IMR-90 (cell line): Measurements from ENCODE around the gene SMIM14. TPM values are rescaled to one million over a fixed set of nuclear protein-coding genes. Genes with fewer than 3 reads are reported as not detected.

Source experiments
- ATAC-seq: fragments of 200-7000 bp; cut with Tn5 transposase; 2 replicates; pipeline ENCODE4 v1.9.1; 2020; ENCODE audit warnings: low read depth, mild to moderate bottlenecking, moderate library complexity
- BruUV-seq: library from RNA; stranded (reverse); fragments of 400-500 nt; replicated peaks from 2 replicates; lab custom pipeline; 2021; lab: Mats Ljungman, UMichigan
- CTCF ChIA-PET: fragments of 300-600 bp; formaldehyde crosslinking; extraction: SDS; loops from one replicate; lab custom pipeline; 2021; ENCODE audit warnings: antibody characterized with exemption; lab: Yijun Ruan, JAX
- POLR2A ChIA-PET: fragments of 300-600 bp; sonication (Branson Sonifier 250); formaldehyde crosslinking; loops from one replicate; lab custom pipeline; 2022; ENCODE audit warnings: antibody characterized with exemption; ENCODE audit not compliant: unreplicated experiment; lab: Charles Lee
- DNase-seq: peaks from one replicate; pipeline ENCODE4 v3.0.0; 2013
- H2AFZ ChIP-seq: replicated peaks from 2 replicates; pipeline ENCODE3; 2013; ENCODE audit warnings: low read length, mild to moderate bottlenecking; ENCODE audit not compliant: poor library complexity
- H2AK5ac ChIP-seq: 2 replicates; pipeline ENCODE4 v1.6.1; 2013; ENCODE audit warnings: low read depth, low read length, inconsistent platforms
- H2AK9ac ChIP-seq: replicated peaks from 2 replicates; pipeline ENCODE3; 2013; ENCODE audit warnings: mild to moderate bottlenecking, low read depth, low read length, moderate library complexity; ENCODE audit not compliant: poor library complexity
- H2BK120ac ChIP-seq: 2 replicates; pipeline ENCODE4 v1.6.1; 2013; ENCODE audit warnings: low read depth, low read length, inconsistent platforms
- H2BK15ac ChIP-seq: 3 replicates; pipeline ENCODE4 v1.6.1; 2013; ENCODE audit warnings: low read depth, low read length, inconsistent platforms
- H2BK20ac ChIP-seq: 2 replicates; pipeline ENCODE4 v1.6.1; 2013; ENCODE audit warnings: low read depth, mild to moderate bottlenecking, inconsistent platforms, low read length, moderate library complexity
- H2BK5ac ChIP-seq: 2 replicates; pipeline ENCODE4 v1.6.1; 2013; ENCODE audit warnings: mild to moderate bottlenecking, low read depth, low read length, inconsistent platforms; ENCODE audit not compliant: poor library complexity, severe bottlenecking
- H3K14ac ChIP-seq: replicated peaks from 2 replicates; pipeline ENCODE4 v1.6.1; 2013; ENCODE audit warnings: low read depth, low read length, inconsistent platforms
- H3K18ac ChIP-seq: 2 replicates; pipeline ENCODE4 v1.6.1; 2013; ENCODE audit warnings: low read depth, low read length, control low read depth
- H3K23ac ChIP-seq: 2 replicates; pipeline ENCODE4 v1.6.1; 2013; ENCODE audit warnings: low read depth, low read length, inconsistent platforms
- H3K27ac ChIP-seq: 2 replicates; pipeline ENCODE4 v1.5.1; 2013; ENCODE audit warnings: mild to moderate bottlenecking, control low read depth, low read length; ENCODE audit not compliant: insufficient read depth
- H3K27me3 ChIP-seq: 2 replicates; pipeline ENCODE4 v1.6.1; 2013; ENCODE audit warnings: low read length; ENCODE audit not compliant: control insufficient read depth, insufficient read depth
- H3K36me3 ChIP-seq: 2 replicates; pipeline ENCODE4 v1.6.1; 2013; ENCODE audit warnings: low read length, mixed read lengths; ENCODE audit not compliant: control insufficient read depth, insufficient read depth
- H3K4ac ChIP-seq: 2 replicates; pipeline ENCODE4 v1.6.1; 2013; ENCODE audit warnings: low read depth, low read length, inconsistent platforms
- H3K4me1 ChIP-seq: 2 replicates; pipeline ENCODE4 v1.6.1; 2013; ENCODE audit warnings: low read length, mixed read lengths; ENCODE audit not compliant: control insufficient read depth, insufficient read depth
- H3K4me2 ChIP-seq: 2 replicates; pipeline ENCODE4 v1.6.1; 2013; ENCODE audit warnings: low read depth, mild to moderate bottlenecking, control low read depth, low read length, moderate library complexity
- H3K4me3 ChIP-seq: 2 replicates; pipeline ENCODE4 v1.5.1; 2013; ENCODE audit warnings: low read depth, mild to moderate bottlenecking, control low read depth, low read length, moderate library complexity; ENCODE audit not compliant: insufficient read depth
- H3K56ac ChIP-seq: 2 replicates; pipeline ENCODE4 v1.6.1; 2013; ENCODE audit warnings: low read length, inconsistent platforms; ENCODE audit not compliant: insufficient read depth; ENCODE audit errors: extremely low read depth
- H3K79me1 ChIP-seq, 2 experiments: 2 replicates each; pipeline ENCODE4 v1.6.1; 2013; ENCODE audit warnings: low read length in 2 of 2, inconsistent platforms in 1 of 2, low read depth in 1 of 2
- H3K9ac ChIP-seq: 2 replicates; pipeline ENCODE4 v1.6.1; 2013; ENCODE audit warnings: low read depth, low read length, control low read depth
- H3K9me1 ChIP-seq: 2 replicates; pipeline ENCODE4 v1.6.1; 2013; ENCODE audit warnings: low read length, inconsistent platforms; ENCODE audit not compliant: insufficient read depth
- H3K9me3 ChIP-seq: 2 replicates; pipeline ENCODE4 v1.6.1; 2013; ENCODE audit warnings: low read length; ENCODE audit not compliant: control insufficient read depth, insufficient read depth
- H4K20me1 ChIP-seq: 2 replicates; pipeline ENCODE4 v1.6.1; 2013; ENCODE audit warnings: low read length, inconsistent platforms; ENCODE audit not compliant: insufficient read depth
- H4K5ac ChIP-seq: 2 replicates; pipeline ENCODE4 v1.6.1; 2013; ENCODE audit warnings: mild to moderate bottlenecking, low read depth, low read length, control low read depth
- H4K8ac ChIP-seq, 2 experiments: 2 replicates each; pipeline ENCODE4 v1.6.1; 2013; ENCODE audit warnings: low read depth in 2 of 2, low read length in 2 of 2, control low read depth in 1 of 2, inconsistent platforms in 1 of 2
- H4K91ac ChIP-seq: 2 replicates; pipeline ENCODE4 v1.6.1; 2013; ENCODE audit warnings: low read depth, low read length, inconsistent platforms; ENCODE audit not compliant: insufficient read depth
- BHLHE40 ChIP-seq: fragments of 150-350 bp; IDR thresholded peaks from 2 replicates; pipeline ENCODE4 v1.6.1; 2016; ENCODE audit warnings: mild to moderate bottlenecking, low read depth, low read length
- CEBPB ChIP-seq: IDR thresholded peaks from 2 replicates; pipeline ENCODE4 v1.6.1; 2012; ENCODE audit warnings: low read depth, low read length, improper control_type of control experiment
- CHD1 ChIP-seq: IDR thresholded peaks from 2 replicates; pipeline ENCODE4 v1.6.1; 2012; ENCODE audit warnings: low read depth, low read length, improper control_type of control experiment
- CTCF ChIP-seq: conservative IDR thresholded peaks from 2 replicates; pipeline ENCODE4 v1.5.1; 2012; ENCODE audit warnings: mild to moderate bottlenecking, low read depth, low read length, improper control_type of control experiment
- FOS ChIP-seq: fragments of 150-350 bp; IDR thresholded peaks from 2 replicates; pipeline ENCODE4 v1.6.1; 2016; ENCODE audit warnings: low read depth, low read length
- MAFK ChIP-seq: IDR thresholded peaks from 2 replicates; pipeline ENCODE4 v1.6.1; 2012; ENCODE audit warnings: low read depth, low read length, improper control_type of control experiment
- MAZ ChIP-seq: IDR thresholded peaks from 2 replicates; pipeline ENCODE4 v1.6.1; 2012; ENCODE audit warnings: low read depth, mild to moderate bottlenecking, low read length, improper control_type of control experiment, moderate library complexity, borderline replicate concordance
- MXI1 ChIP-seq: IDR thresholded peaks from 2 replicates; pipeline ENCODE4 v1.6.1; 2012; ENCODE audit warnings: low read depth, mild to moderate bottlenecking, low read length, moderate library complexity, borderline replicate concordance
- NFE2L2 ChIP-seq: fragments of 150-350 bp; IDR thresholded peaks from 2 replicates; pipeline ENCODE4 v1.6.1; 2016; ENCODE audit warnings: low read depth, mild to moderate bottlenecking, low read length
- POLR2A ChIP-seq: IDR thresholded peaks from 2 replicates; pipeline ENCODE4 v1.6.1; 2012; ENCODE audit warnings: mild to moderate bottlenecking, low read depth, low read length
- RAD21 ChIP-seq: IDR thresholded peaks from 2 replicates; pipeline ENCODE4 v1.6.1; 2012; ENCODE audit warnings: low read length, improper control_type of control experiment
- RCOR1 ChIP-seq: IDR thresholded peaks from 2 replicates; pipeline ENCODE4 v1.6.1; 2012; ENCODE audit warnings: mild to moderate bottlenecking, low read length, improper control_type of control experiment; ENCODE audit not compliant: insufficient replicate concordance
- RFX5 ChIP-seq: IDR thresholded peaks from 2 replicates; pipeline ENCODE4 v1.8.0; 2012; ENCODE audit warnings: low read depth, mild to moderate bottlenecking, low read length, moderate library complexity
- SMC3 ChIP-seq: fragments of 150-350 bp; IDR thresholded peaks from 2 replicates; pipeline ENCODE4 v1.6.1; 2016; ENCODE audit warnings: low read depth, mild to moderate bottlenecking, antibody characterized with exemption, low read length, moderate library complexity
- WGBS, 2 experiments: methylation state at CpG; one replicate each; pipeline versions ENCODE4 v1.1.5 to v1.1.7; 2013; ENCODE audit warnings: missing lambda C conversion rate in 2 of 2; ENCODE audit not compliant: insufficient read length in 1 of 2; ENCODE audit errors: extremely low coverage in 2 of 2; 5-methylcytosine and 5-hydroxymethylcytosine counted together
- dilution Hi-C: fragments of 300-500 bp; cut with HindIII; formaldehyde crosslinking; loops from one replicate; pipeline ENCODE4 v1.14.3; 2018; ENCODE audit warnings: low sequenced_read_pairs; ENCODE audit not compliant: unreplicated experiment
- in situ Hi-C: fragments of 300-500 bp; cut with MboI; formaldehyde crosslinking; loops from 3 replicates; pipeline ENCODE4 v1.14.3; 2019; ENCODE audit warnings: low sequenced_read_pairs, inconsistent platforms, mixed read lengths
- intact Hi-C: fragments of 100-400 bp; cut with micrococcal nuclease; formaldehyde crosslinking; loops from 2 replicates; pipeline ENCODE4 v1.10.0; 2022
- polyA plus RNA-seq, 3 experiments: library from polyadenylated mRNA; depleted of rRNA; stranded (reverse); fragments of >200 nt; gene quantifications; 2 replicates each; pipeline ENCODE4 v1.2.3, GENCODE V29; 2012; ENCODE audit warnings: low replicate concordance in 1 of 3
- total RNA-seq: library from RNA; depleted of rRNA; stranded (reverse); fragments of >200 nt; gene quantifications from 2 replicates; pipeline ENCODE4 v1.2.3, GENCODE V29; 2012
- TF ChIP-seq, protein P1 (sequence below): fragments of 150-350 bp; IDR thresholded peaks from 2 replicates; pipeline ENCODE4 v1.6.1; 2016; ENCODE audit warnings: low read depth, mild to moderate bottlenecking, low read length, moderate library complexity, borderline replicate concordance
- TF ChIP-seq, protein P2 (sequence below): fragments of 150-350 bp; IDR thresholded peaks from 2 replicates; pipeline ENCODE4 v1.6.1; 2017; ENCODE audit warnings: mild to moderate bottlenecking, antibody characterized with exemption, low read length, low read depth

The SMIM14 gene
- total and polyA plus RNA-seq, 2 of the 4 experiments (the other 2 are of a cell fraction), result 15.6 to 20.9 TPM

DNA sequence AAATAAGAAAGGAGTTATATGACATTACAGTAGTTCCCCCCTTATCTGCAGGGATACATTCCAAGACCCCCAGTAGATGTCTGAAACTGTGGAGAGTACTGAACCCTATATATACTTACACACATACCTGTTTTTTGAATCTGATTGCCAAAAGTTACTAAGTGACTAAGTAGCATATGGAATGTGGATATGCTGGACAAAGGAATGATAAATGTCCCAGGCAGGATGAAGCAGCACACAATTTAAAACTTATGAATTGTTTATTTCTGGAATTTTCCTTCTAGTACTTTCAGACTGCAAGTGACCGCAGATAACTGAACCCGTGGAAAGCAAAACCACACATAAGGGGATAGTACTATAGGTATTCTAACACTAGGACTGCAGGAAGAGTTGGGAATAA is 134.1 kb downstream of the SMIM14 start:
- no peak overlapping the region for H3K56ac ChIP-seq
- no TSS peak for BruUV-seq
- no peak overlapping the region for H3K9ac ChIP-seq
- no peak overlapping the region for H3K27ac ChIP-seq
- H3K9me1 ChIP-seq, result no peaks in the 10 kb centered on the region
- no peak overlapping the region for H2BK20ac ChIP-seq
- intact Hi-C loops (no loop called here), dilution Hi-C loops (no loop called here), in situ Hi-C loops (no loop called here)
- no peak overlapping the region for H2AFZ ChIP-seq
- H2AK5ac ChIP-seq, result no peak overlapping the region
- H3K36me3 ChIP-seq, result peaks cover 44% of the 10 kb centered on the region
- H3K4me2 ChIP-seq, result no peak overlapping the region
- no peak overlapping the region for H3K14ac ChIP-seq
- POLR2A ChIA-PET, result no interaction called here
- no peak overlapping the region for H2BK120ac ChIP-seq
- no CpG with 5 or more reads among the region's 2 CpGs for WGBS, 2 experiments
- no peaks in the 10 kb centered on the region for H3K27me3 ChIP-seq
- H4K5ac ChIP-seq, result no peak overlapping the region
- H2AK9ac ChIP-seq, result no peak overlapping the region
- DNase-seq (peak; percentile 13), ATAC-seq (no peak)
- no peak overlapping the region for H4K8ac ChIP-seq
- no peak overlapping the region for H2BK15ac ChIP-seq
- H2BK5ac ChIP-seq, result no peak overlapping the region
- H3K4ac ChIP-seq, result no peak overlapping the region
- CTCF ChIA-PET, result no interaction called here
- H3K23ac ChIP-seq, result no peak overlapping the region
- no peak overlapping the region for H3K18ac ChIP-seq
- H3K9me3 ChIP-seq, result no peaks in the 10 kb centered on the region
- H3K4me1 ChIP-seq, result peaks cover 2% of the 10 kb centered on the region
- no peak overlapping the region for H4K91ac ChIP-seq
- TF ChIP-seq, protein P1, sequence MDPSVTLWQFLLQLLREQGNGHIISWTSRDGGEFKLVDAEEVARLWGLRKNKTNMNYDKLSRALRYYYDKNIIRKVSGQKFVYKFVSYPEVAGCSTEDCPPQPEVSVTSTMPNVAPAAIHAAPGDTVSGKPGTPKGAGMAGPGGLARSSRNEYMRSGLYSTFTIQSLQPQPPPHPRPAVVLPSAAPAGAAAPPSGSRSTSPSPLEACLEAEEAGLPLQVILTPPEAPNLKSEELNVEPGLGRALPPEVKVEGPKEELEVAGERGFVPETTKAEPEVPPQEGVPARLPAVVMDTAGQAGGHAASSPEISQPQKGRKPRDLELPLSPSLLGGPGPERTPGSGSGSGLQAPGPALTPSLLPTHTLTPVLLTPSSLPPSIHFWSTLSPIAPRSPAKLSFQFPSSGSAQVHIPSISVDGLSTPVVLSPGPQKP, result no peak
- TF ChIP-seq BHLHE40 (no peak), MAFK (no peak), CTCF (no peak), RFX5 (no peak), CEBPB (no peak), FOS (no peak), RAD21 (no peak), RCOR1 (no peak), CHD1 (no peak), SMC3 (no peak), MXI1 (no peak), NFE2L2 (no peak), MAZ (no peak), POLR2A (no peak)
- TF ChIP-seq, protein P2, sequence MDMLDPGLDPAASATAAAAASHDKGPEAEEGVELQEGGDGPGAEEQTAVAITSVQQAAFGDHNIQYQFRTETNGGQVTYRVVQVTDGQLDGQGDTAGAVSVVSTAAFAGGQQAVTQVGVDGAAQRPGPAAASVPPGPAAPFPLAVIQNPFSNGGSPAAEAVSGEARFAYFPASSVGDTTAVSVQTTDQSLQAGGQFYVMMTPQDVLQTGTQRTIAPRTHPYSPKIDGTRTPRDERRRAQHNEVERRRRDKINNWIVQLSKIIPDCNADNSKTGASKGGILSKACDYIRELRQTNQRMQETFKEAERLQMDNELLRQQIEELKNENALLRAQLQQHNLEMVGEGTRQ, result no peak
- peaks cover 3% of the 10 kb centered on the region; the same call in 1 of the 2 replicates for H4K20me1 ChIP-seq
- H3K79me1 ChIP-seq, result peaks cover 14 to 41% of the 10 kb centered on the region in 2 experiments
- H3K4me3 ChIP-seq, result no peak overlapping the region
